ENCODE measurements around the gene HMGXB4.

The HMGXB4 gene

GRCh38 chr22:35258191-35258988, 1.1 kb downstream of the HMGXB4 start:
- no peak for DNase-seq

- DNase-seq, result no peak
These were observed 7.7 kb downstream of the HMGXB4 start for GRCh38 chr22:35264986-35265385.

GRCh38 chr22:35266277-35266676, 9.0 kb downstream of the HMGXB4 start:
- DNase-seq, result no peak

- no peak for DNase-seq
These were observed 12.3 kb downstream of the HMGXB4 start for GRCh38 chr22:35269630-35270029.

- no peak for DNase-seq
These were observed 17.0 kb downstream of the HMGXB4 start for GRCh38 chr22:35274154-35274871.

- peak; percentile 5 for DNase-seq
These were observed 18.3 kb downstream of the HMGXB4 start for GRCh38 chr22:35275580-35275979.

GRCh38 chr22:35276019-35276418, 18.7 kb downstream of the HMGXB4 start:
- DNase-seq, result no peak

- DNase-seq, result no peak
These were observed 30.8 kb downstream of the HMGXB4 start for GRCh38 chr22:35288116-35288515.

- no peak for DNase-seq
These were observed 35.5 kb downstream of the HMGXB4 start for GRCh38 chr22:35292786-35293185.

GRCh38 chr22:35296051-35296450, 38.8 kb downstream of the HMGXB4 start:
- no peak for DNase-seq

GRCh38 chr22:35299217-35299672, 42.0 kb downstream of the HMGXB4 start:
- DNase-seq, result no peak

GRCh38 chr22:35299673-35300499, 42.6 kb downstream of the HMGXB4 start, which contains the start of gene TOM1:
Gene TOM1 (plus strand): TSS chr22:35299894. CDS start chr22:35299929, 35 bp downstream.
- DNase-seq, result peak; percentile 95

GRCh38 chr22:35301372-35301874, 44.1 kb downstream of the HMGXB4 start:
- no peak for DNase-seq

- DNase-seq, result no peak
These were observed 45.8 kb downstream of the HMGXB4 start for GRCh38 chr22:35303029-35303624.

GRCh38 chr22:35305525-35306070, 48.3 kb downstream of the HMGXB4 start:
- no peak for DNase-seq

- DNase-seq, result no peak
These were observed 49.2 kb downstream of the HMGXB4 start for GRCh38 chr22:35306350-35306967.

- DNase-seq, result no peak
These were observed 50.1 kb downstream of the HMGXB4 start for GRCh38 chr22:35307372-35307771.

- no peak for DNase-seq
These were observed 50.6 kb downstream of the HMGXB4 start for GRCh38 chr22:35307892-35308291.

- no peak for DNase-seq
These were observed 51.3 kb downstream of the HMGXB4 start for GRCh38 chr22:35308480-35309021.

GRCh38 chr22:35310556-35311550, 53.6 kb downstream of the HMGXB4 start:
- no peak for DNase-seq
